PFSK-1 (cell line): ENCODE measurements around the gene CDH2.
A peak's percentile ranks its signal among the peaks of the same experiment; 100 is the strongest.

Source experiments
- FOXP2 ChIP-seq: optimal IDR thresholded peaks from 2 replicates; pipeline ENCODE3; 2011; ENCODE audit warnings: borderline replicate concordance, control low read depth, inconsistent platforms; ENCODE audit not compliant: insufficient read depth; ENCODE audit errors: extremely low read length, extremely low read depth
- POLR2AphosphoS5 ChIP-seq: IDR thresholded peaks from 2 replicates; pipeline ENCODE4 v1.6.1; 2012; ENCODE audit warnings: low read depth, mild to moderate bottlenecking, control low read depth, low read length, moderate library complexity
- REST ChIP-seq, 2 experiments: IDR thresholded peaks; 2 replicates each; pipeline versions ENCODE4 v1.6.1 to v1.8.0; 2011 to 2012; ENCODE audit warnings: low read depth in 2 of 2, low read length in 2 of 2, control low read depth in 1 of 2, inconsistent platforms in 1 of 2, mild to moderate bottlenecking in 1 of 2, moderate library complexity in 1 of 2; ENCODE audit not compliant: insufficient read depth in 1 of 2
- SIN3A ChIP-seq: IDR thresholded peaks from 2 replicates; pipeline ENCODE4 v1.6.1; 2012; ENCODE audit warnings: mild to moderate bottlenecking, low read length, moderate library complexity, borderline replicate concordance; ENCODE audit not compliant: insufficient read depth
- TAF1 ChIP-seq: IDR thresholded peaks from 2 replicates; pipeline ENCODE4 v1.6.1; 2012; ENCODE audit warnings: low read length, control low read depth, borderline replicate concordance; ENCODE audit not compliant: insufficient read depth

Gene CDH2

GRCh38 chr18:28086670-28087552 is 90.0 kb downstream of the CDH2 start:
- TF ChIP-seq SIN3A (peak; percentile 59; the same call in 1 of the 2 replicates), POLR2AphosphoS5 (0 out of 2 replicates have a peak, but pooled peaks have one; percentile 18), FOXP2 (no peak)

GRCh38 chr18:28081516-28081915 is 95.4 kb downstream of the CDH2 start:
- TF ChIP-seq REST (IDR thresholded peaks at IDR 0.05; ENCODE audit: insufficient read depth in 1 of 2, low read depth in 2 of 2, low read length in 2 of 2): no peak
- no peak for TF ChIP-seq POLR2AphosphoS5
- no peak for TF ChIP-seq FOXP2
- TF ChIP-seq SIN3A: no peak
- no peak for TF ChIP-seq TAF1

- no peak for TF ChIP-seq SIN3A
- TF ChIP-seq POLR2AphosphoS5: no peak
These were observed 96.0 kb downstream of the CDH2 start for GRCh38 chr18:28080876-28081300.

GRCh38 chr18:28079883-28080282 is 97.0 kb downstream of the CDH2 start:
- TF ChIP-seq FOXP2 (no peak), TAF1 (no peak), POLR2AphosphoS5 (no peak), SIN3A (no peak), REST (IDR thresholded peaks at IDR 0.05; ENCODE audit: insufficient read depth in 1 of 2, low read depth in 2 of 2, low read length in 2 of 2) (no peak)

GRCh38 chr18:28078849-28079248 is 98.1 kb downstream of the CDH2 start:
- TF ChIP-seq POLR2AphosphoS5 (no peak), FOXP2 (no peak), SIN3A (no peak), REST (IDR thresholded peaks at IDR 0.05; ENCODE audit: insufficient read depth in 1 of 2, low read depth in 2 of 2, low read length in 2 of 2) (no peak), TAF1 (no peak)

GRCh38 chr18:28078298-28078697 is 98.6 kb downstream of the CDH2 start:
- no peak for TF ChIP-seq FOXP2
- no peak for TF ChIP-seq TAF1
- no peak for TF ChIP-seq POLR2AphosphoS5
- no peak for TF ChIP-seq REST (IDR thresholded peaks at IDR 0.05; ENCODE audit: insufficient read depth in 1 of 2, low read depth in 2 of 2, low read length in 2 of 2)
- no peak for TF ChIP-seq SIN3A
